ENCODE measurements around the gene COL13A1. TPM values are rescaled to one million over a fixed set of nuclear protein-coding genes. Genes with fewer than 3 reads are reported as not detected.

Gene COL13A1
- total and polyA plus RNA-seq, 2 experiments from 2014 or later, result 5.2 to 8.6 TPM

DNA sequence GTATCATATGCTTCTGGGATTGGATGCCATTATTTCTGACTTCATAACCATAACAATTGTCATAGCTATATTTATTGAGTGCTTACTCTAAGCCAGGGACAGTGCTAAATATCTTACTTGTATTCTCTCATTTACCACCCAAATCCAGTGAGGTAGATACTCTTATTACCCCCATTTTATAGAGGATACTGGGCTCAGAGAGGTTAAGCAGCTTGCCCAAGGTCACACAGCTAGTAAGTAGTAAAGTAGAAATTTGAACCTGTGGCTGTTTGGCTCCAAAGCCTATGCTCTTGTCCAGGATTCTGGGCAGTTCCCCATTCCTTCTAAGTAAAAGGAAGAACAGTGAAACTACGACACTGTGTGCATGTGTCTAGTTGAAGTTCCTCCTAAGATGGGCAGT lies 56.5 kb downstream of the COL13A1 start:
- Mint-ChIP-seq H3K27ac (no peak overlapping the region), H3K36me3 (ENCODE audit: low read depth) (no peaks in the 10 kb centered on the region), H3K4me3 (no peak overlapping the region), H3K27me3 (ENCODE audit: insufficient read depth, low read depth, poor library complexity) (peaks cover 1% of the 10 kb centered on the region), H3K4me1 (peaks cover 45% of the 10 kb centered on the region), H3K9me3 (no peaks in the 10 kb centered on the region)
- H3K27ac ChIP-seq (ENCODE audit: low read depth), result no peak overlapping the region
- no peaks in the 10 kb centered on the region for H3F3A ChIP-seq (replicated peaks; ENCODE audit: low read depth)
- no peak overlapping the region for H2AFZ ChIP-seq
- no peaks in the 10 kb centered on the region for H3K36me3 ChIP-seq (ENCODE audit: insufficient read depth)
- H3K27me3 ChIP-seq (ENCODE audit: insufficient read depth), result no peaks in the 10 kb centered on the region
- H4K20me1 ChIP-seq (replicated peaks; ENCODE audit: insufficient read depth), result no peaks in the 10 kb centered on the region
- H3K9me2 ChIP-seq (ENCODE audit: insufficient read depth), result no peaks in the 10 kb centered on the region
- ATAC-seq, result no peak
- no peaks in the 10 kb centered on the region for H3K79me2 ChIP-seq (replicated peaks; ENCODE audit: insufficient read depth)
- peaks cover 21% of the 10 kb centered on the region for H3K4me1 ChIP-seq (ENCODE audit: insufficient read depth)
- H3K4me2 ChIP-seq, result no peak overlapping the region
- no peak for DNase-seq (ENCODE audit: low spot score)
- H3K4me3 ChIP-seq, result no peak overlapping the region
- no peak for TF ChIP-seq CREB1 (CRISPR knock-in tag; IDR thresholded peaks at IDR 0.05; ENCODE audit: low read depth)
- TF ChIP-seq, protein P1, sequence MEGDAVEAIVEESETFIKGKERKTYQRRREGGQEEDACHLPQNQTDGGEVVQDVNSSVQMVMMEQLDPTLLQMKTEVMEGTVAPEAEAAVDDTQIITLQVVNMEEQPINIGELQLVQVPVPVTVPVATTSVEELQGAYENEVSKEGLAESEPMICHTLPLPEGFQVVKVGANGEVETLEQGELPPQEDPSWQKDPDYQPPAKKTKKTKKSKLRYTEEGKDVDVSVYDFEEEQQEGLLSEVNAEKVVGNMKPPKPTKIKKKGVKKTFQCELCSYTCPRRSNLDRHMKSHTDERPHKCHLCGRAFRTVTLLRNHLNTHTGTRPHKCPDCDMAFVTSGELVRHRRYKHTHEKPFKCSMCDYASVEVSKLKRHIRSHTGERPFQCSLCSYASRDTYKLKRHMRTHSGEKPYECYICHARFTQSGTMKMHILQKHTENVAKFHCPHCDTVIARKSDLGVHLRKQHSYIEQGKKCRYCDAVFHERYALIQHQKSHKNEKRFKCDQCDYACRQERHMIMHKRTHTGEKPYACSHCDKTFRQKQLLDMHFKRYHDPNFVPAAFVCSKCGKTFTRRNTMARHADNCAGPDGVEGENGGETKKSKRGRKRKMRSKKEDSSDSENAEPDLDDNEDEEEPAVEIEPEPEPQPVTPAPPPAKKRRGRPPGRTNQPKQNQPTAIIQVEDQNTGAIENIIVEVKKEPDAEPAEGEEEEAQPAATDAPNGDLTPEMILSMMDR (conservative IDR thresholded peaks at IDR 0.05; ENCODE audit: low read depth in 2 of 2), result no peak

DNA sequence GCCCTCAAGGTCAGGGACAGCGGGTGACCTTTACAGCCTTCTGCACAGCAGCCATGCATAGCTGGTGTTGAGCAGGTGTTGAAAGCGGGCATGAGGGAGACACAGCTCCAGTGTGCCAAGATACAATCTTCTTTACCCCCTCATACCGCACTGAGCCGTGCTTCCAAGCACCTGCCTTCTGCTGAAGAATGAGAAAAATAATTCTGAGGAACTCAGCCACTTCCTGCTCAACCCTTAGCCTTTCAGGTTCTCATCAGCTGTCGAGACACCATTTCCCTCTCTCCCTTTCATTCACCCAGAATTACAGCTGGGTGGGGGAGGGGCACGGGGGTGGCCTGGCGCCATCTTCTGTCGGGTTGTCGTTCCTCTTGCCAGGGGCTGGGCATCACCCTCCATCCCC lies 58.6 kb downstream of the COL13A1 start:
- H3K9me2 ChIP-seq (ENCODE audit: insufficient read depth), result no peaks in the 10 kb centered on the region
- H3K4me2 ChIP-seq, result no peak overlapping the region
- H4K20me1 ChIP-seq (replicated peaks; ENCODE audit: insufficient read depth), result no peaks in the 10 kb centered on the region
- peaks cover 1% of the 10 kb centered on the region for H3K27me3 Mint-ChIP-seq (ENCODE audit: insufficient read depth, low read depth, poor library complexity)
- no peaks in the 10 kb centered on the region for H3K79me2 ChIP-seq (replicated peaks; ENCODE audit: insufficient read depth)
- peaks cover 48% of the 10 kb centered on the region for H3K4me1 Mint-ChIP-seq
- H3K27ac Mint-ChIP-seq, result no peak overlapping the region
- H3K4me3 ChIP-seq, result no peak overlapping the region
- no peak for DNase-seq (ENCODE audit: low spot score)
- H3K27me3 ChIP-seq (ENCODE audit: insufficient read depth), result no peaks in the 10 kb centered on the region
- no peaks in the 10 kb centered on the region for H3K36me3 Mint-ChIP-seq (ENCODE audit: low read depth)
- no peak overlapping the region for H2AFZ ChIP-seq
- no peaks in the 10 kb centered on the region for H3K9me3 Mint-ChIP-seq
- TF ChIP-seq, protein P1 (conservative IDR thresholded peaks at IDR 0.05; ENCODE audit: low read depth in 2 of 2), result peak in 1 of 2 experiments; percentile 38; a peak in 2 of 4 replicates
- TF ChIP-seq EZH2phosphoT487 (IDR thresholded peaks at IDR 0.05; ENCODE audit: unreplicated experiment) (no peak), JUNB (IDR thresholded peaks at IDR 0.05; ENCODE audit: unreplicated experiment) (no peak)
- no peak overlapping the region for H3K4me3 Mint-ChIP-seq
- no peaks in the 10 kb centered on the region for H3K36me3 ChIP-seq (ENCODE audit: insufficient read depth)
- no peaks in the 10 kb centered on the region for H3F3A ChIP-seq (replicated peaks; ENCODE audit: low read depth)
- peak; percentile 22 for ATAC-seq
- no peak overlapping the region for H3K27ac ChIP-seq (ENCODE audit: low read depth)
- peaks cover 17% of the 10 kb centered on the region; the same call in 1 of the 2 replicates for H3K4me1 ChIP-seq (ENCODE audit: insufficient read depth)
